GM18526 (cell line): ENCODE data around the gene LFNG.

ENCODE experiments used
- POLR2A ChIP-seq: IDR thresholded peaks from 3 replicates; pipeline ENCODE4 v1.6.1; 2011; ENCODE audit not compliant: insufficient read length; ENCODE audit errors: extremely low read depth

The LFNG gene

GRCh38 chr7:2478800-2479199, 40.8 kb upstream of the LFNG start:
- no peak for TF ChIP-seq POLR2A

GRCh38 chr7:2479276-2480069, 40.1 kb upstream of the LFNG start:
- no peak for TF ChIP-seq POLR2A

GRCh38 chr7:2480070-2480408, 39.5 kb upstream of the LFNG start:
- no peak for TF ChIP-seq POLR2A

- TF ChIP-seq POLR2A: no peak
Measured at GRCh38 chr7:2481195-2481594, 38.4 kb upstream of the LFNG start.

- no peak for TF ChIP-seq POLR2A
Measured at GRCh38 chr7:2482725-2483451, 36.7 kb upstream of the LFNG start.

- TF ChIP-seq POLR2A: no peak
Measured at GRCh38 chr7:2483494-2483893, 36.1 kb upstream of the LFNG start.

- TF ChIP-seq POLR2A: no peak
Measured at GRCh38 chr7:2484868-2485267, 34.7 kb upstream of the LFNG start.

GRCh38 chr7:2487586-2488271, 31.8 kb upstream of the LFNG start:
- TF ChIP-seq POLR2A: no peak

GRCh38 chr7:2488272-2488645, 31.3 kb upstream of the LFNG start:
- TF ChIP-seq POLR2A: no peak

GRCh38 chr7:2488681-2489080, 30.9 kb upstream of the LFNG start:
- no peak for TF ChIP-seq POLR2A

- TF ChIP-seq POLR2A: no peak
Measured at GRCh38 chr7:2490181-2490651, 29.4 kb upstream of the LFNG start.

GRCh38 chr7:2492038-2492437, 27.5 kb upstream of the LFNG start:
- TF ChIP-seq POLR2A: no peak

GRCh38 chr7:2493205-2494164, 26.1 kb upstream of the LFNG start:
- no peak for TF ChIP-seq POLR2A

GRCh38 chr7:2494191-2495130, 25.1 kb upstream of the LFNG start:
- TF ChIP-seq POLR2A: no peak
